ENCODE measurements around the gene TLR10.

TLR10 gene

GRCh38 chr4:38759790-38760122 is 23.0 kb downstream of the TLR10 start:
- no peak for FAIRE-seq

GRCh38 chr4:38759113-38759789 is 23.5 kb downstream of the TLR10 start:
- FAIRE-seq = peak; percentile 90

- no peak for FAIRE-seq
Observed at GRCh38 chr4:38757945-38758600, 24.7 kb downstream of the TLR10 start.

GRCh38 chr4:38752941-38753806 is 29.6 kb downstream of the TLR10 start:
- FAIRE-seq = peak; percentile 88

GRCh38 chr4:38752372-38752940 is 30.3 kb downstream of the TLR10 start:
- FAIRE-seq = no peak

GRCh38 chr4:38751341-38752010 is 31.3 kb downstream of the TLR10 start:
- no peak for FAIRE-seq

GRCh38 chr4:38749336-38749735 is 33.5 kb downstream of the TLR10 start:
- FAIRE-seq = no peak

GRCh38 chr4:38747629-38748028 is 35.2 kb downstream of the TLR10 start:
- no peak for FAIRE-seq

GRCh38 chr4:38745881-38746280 is 36.9 kb downstream of the TLR10 start:
- FAIRE-seq = no peak

GRCh38 chr4:38743866-38744265 is 38.9 kb downstream of the TLR10 start:
- FAIRE-seq = no peak

- FAIRE-seq = no peak
Observed at GRCh38 chr4:38740303-38740702, 42.5 kb downstream of the TLR10 start.

GRCh38 chr4:38738940-38739803 is 43.6 kb downstream of the TLR10 start:
- no peak for FAIRE-seq

GRCh38 chr4:38735870-38736269 is 46.9 kb downstream of the TLR10 start:
- FAIRE-seq = no peak

GRCh38 chr4:38734911-38735310 is 47.9 kb downstream of the TLR10 start:
- no peak for FAIRE-seq

- no peak for FAIRE-seq
Observed at GRCh38 chr4:38734446-38734845, 48.3 kb downstream of the TLR10 start.

- FAIRE-seq = no peak
Observed at GRCh38 chr4:38733663-38734062, 49.1 kb downstream of the TLR10 start.

GRCh38 chr4:38730830-38731646 is 51.8 kb downstream of the TLR10 start:
- FAIRE-seq = no peak

GRCh38 chr4:38730493-38730829 is 52.3 kb downstream of the TLR10 start:
- no peak for FAIRE-seq

GRCh38 chr4:38728631-38729141 is 54.1 kb downstream of the TLR10 start:
- FAIRE-seq = no peak

- FAIRE-seq = no peak
Observed at GRCh38 chr4:38724475-38724808, 58.3 kb downstream of the TLR10 start.
